Fibroblast of lung (primary cell): Measurements from ENCODE around the gene SUPT4H1. TPM values are rescaled to one million over a fixed set of nuclear protein-coding genes. Genes with fewer than 3 reads are reported as not detected.

Experiments
- DNase-seq, 2 donors: peaks; one replicate each; pipeline versions ENCODE4 v3.0.0 to v3.0.0-alpha.2; 2010; ENCODE audit warnings: low read depth in 2 of 2
- H2AFZ ChIP-seq: 2 replicates; pipeline ENCODE4 v1.5.1; 2012; ENCODE audit warnings: low read length, control low read depth, inconsistent platforms
- H3K27ac ChIP-seq: 2 replicates; pipeline ENCODE4 v1.5.1; 2011; ENCODE audit warnings: low read length, control low read depth; ENCODE audit not compliant: insufficient read depth
- H3K27me3 ChIP-seq: 2 replicates; pipeline ENCODE4 v1.5.1; 2011; ENCODE audit warnings: mild to moderate bottlenecking, low read length; ENCODE audit not compliant: control insufficient read depth, insufficient read depth
- H3K36me3 ChIP-seq: 2 replicates; pipeline ENCODE4 v1.5.1; 2011; ENCODE audit warnings: low read length; ENCODE audit not compliant: control insufficient read depth, insufficient read depth
- H3K4me1 ChIP-seq: 2 replicates; pipeline ENCODE4 v1.5.1; 2011; ENCODE audit warnings: low read length; ENCODE audit not compliant: control insufficient read depth, insufficient read depth; ENCODE audit errors: extremely low read depth
- H3K4me2 ChIP-seq: 2 replicates; pipeline ENCODE4 v1.5.1; 2011; ENCODE audit warnings: low read length, control low read depth; ENCODE audit not compliant: insufficient read depth; ENCODE audit errors: extremely low read depth
- H3K4me3 ChIP-seq, 4 experiments: fragments of 200-600 bp in 1 of 4; sonication (generic) in 1 of 4; replicated peaks in 1 of 4; 2 replicates each; pipeline ENCODE4 v1.5.1; 2011 to 2016; ENCODE audit warnings: low read length in 4 of 4, low read depth in 3 of 4, mild to moderate bottlenecking in 3 of 4, control low read depth in 2 of 4, inconsistent platforms in 1 of 4, mixed read lengths in 1 of 4; ENCODE audit not compliant: insufficient read depth in 1 of 4; ENCODE audit errors: control extremely low read depth in 1 of 4
- H3K79me2 ChIP-seq: 2 replicates; pipeline ENCODE4 v1.5.1; 2012; ENCODE audit warnings: mild to moderate bottlenecking, low read length, inconsistent platforms; ENCODE audit not compliant: control insufficient read depth, insufficient read depth
- H3K9ac ChIP-seq: 2 replicates; pipeline ENCODE4 v1.5.1; 2011; ENCODE audit warnings: mild to moderate bottlenecking, low read length, control low read depth; ENCODE audit not compliant: insufficient read depth
- H3K9me3 ChIP-seq: 2 replicates; pipeline ENCODE4 v1.5.1; 2012; ENCODE audit warnings: low read depth, low read length; ENCODE audit not compliant: control insufficient read depth, insufficient read depth
- H4K20me1 ChIP-seq: 2 replicates; pipeline ENCODE4 v1.5.1; 2011; ENCODE audit warnings: low read length; ENCODE audit not compliant: control insufficient read depth, insufficient read depth; ENCODE audit errors: extremely low read depth
- EZH2 ChIP-seq: IDR thresholded peaks from 2 replicates; pipeline ENCODE4 v1.5.1; 2012; ENCODE audit warnings: low read length, control low read depth, mild to moderate bottlenecking; ENCODE audit errors: missing control alignments
- polyA plus RNA-seq, 2 donors: library from polyadenylated mRNA; depleted of rRNA in 1 of 2; stranded (reverse) in 1 of 2; unstranded in 1 of 2; fragments of >200 nt; gene quantifications; 2 replicates each; pipeline ENCODE4 v1.2.1, GENCODE V29; 2011 to 2012; ENCODE audit warnings: missing spikeins in 1 of 2
- total RNA-seq: library from RNA; depleted of rRNA; stranded (reverse); fragments of >200 nt; gene quantifications from 2 replicates; pipeline ENCODE4 v1.2.1, GENCODE V29; 2014
- TF ChIP-seq, protein P1 (sequence below), 2 donors: IDR thresholded peaks in 1 of 2; conservative IDR thresholded peaks in 1 of 2; 1 replicate in 1 of 2; 2 replicates in 1 of 2; pipeline ENCODE4 v1.5.1; 2011 to 2012; ENCODE audit warnings: low read length in 2 of 2, control low read depth in 1 of 2, inconsistent platforms in 1 of 2, low read depth in 1 of 2, mild to moderate bottlenecking in 1 of 2

Gene SUPT4H1
- total and polyA plus RNA-seq, 2 donors (not counting 1 experiment from before 2014, with no cell fraction given) = 41.9 to 207 TPM

- no peak overlapping the region for H3K9ac ChIP-seq
- H3K79me2 ChIP-seq = no peaks in the 10 kb centered on the region
Observed at GRCh38 chr17:58357312-58358297, 5.6 kb upstream of the SUPT4H1 start.

DNA sequence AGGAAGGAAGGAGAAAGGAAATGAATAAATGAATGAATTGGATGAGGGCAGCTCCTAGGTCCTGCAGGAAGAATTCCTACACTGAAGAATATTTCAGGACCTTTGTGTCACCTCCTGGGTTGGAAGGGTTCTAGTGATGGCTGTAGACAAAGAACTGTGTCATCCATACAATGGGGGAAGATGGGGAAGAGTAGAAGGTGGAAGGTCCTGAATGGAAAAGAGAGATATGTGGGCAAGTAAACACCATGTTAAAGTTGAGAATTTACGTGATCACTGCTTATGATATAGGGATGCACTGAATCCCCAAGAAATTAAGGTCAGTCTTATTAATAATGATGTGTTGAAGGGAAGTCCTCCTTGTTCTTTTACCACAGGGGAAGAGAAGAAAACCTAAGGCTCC lies 4.2 kb upstream of the SUPT4H1 start:
- Histone ChIP-seq H3K79me2 (peaks cover 7% of the 10 kb centered on the region), H3K9me3 (no peaks in the 10 kb centered on the region), H4K20me1 (no peaks in the 10 kb centered on the region), H3K4me1 (peaks cover 3% of the 10 kb centered on the region), H3K36me3 (no peaks in the 10 kb centered on the region), H2AFZ (no peak overlapping the region), H3K27me3 (no peaks in the 10 kb centered on the region), H3K27ac (no peak overlapping the region), H3K4me3 (no peak overlapping the region), H3K4me2 (no peak overlapping the region), H3K9ac (no peak overlapping the region)
- no peak for DNase-seq
- no peak for TF ChIP-seq EZH2
- TF ChIP-seq, protein P1, sequence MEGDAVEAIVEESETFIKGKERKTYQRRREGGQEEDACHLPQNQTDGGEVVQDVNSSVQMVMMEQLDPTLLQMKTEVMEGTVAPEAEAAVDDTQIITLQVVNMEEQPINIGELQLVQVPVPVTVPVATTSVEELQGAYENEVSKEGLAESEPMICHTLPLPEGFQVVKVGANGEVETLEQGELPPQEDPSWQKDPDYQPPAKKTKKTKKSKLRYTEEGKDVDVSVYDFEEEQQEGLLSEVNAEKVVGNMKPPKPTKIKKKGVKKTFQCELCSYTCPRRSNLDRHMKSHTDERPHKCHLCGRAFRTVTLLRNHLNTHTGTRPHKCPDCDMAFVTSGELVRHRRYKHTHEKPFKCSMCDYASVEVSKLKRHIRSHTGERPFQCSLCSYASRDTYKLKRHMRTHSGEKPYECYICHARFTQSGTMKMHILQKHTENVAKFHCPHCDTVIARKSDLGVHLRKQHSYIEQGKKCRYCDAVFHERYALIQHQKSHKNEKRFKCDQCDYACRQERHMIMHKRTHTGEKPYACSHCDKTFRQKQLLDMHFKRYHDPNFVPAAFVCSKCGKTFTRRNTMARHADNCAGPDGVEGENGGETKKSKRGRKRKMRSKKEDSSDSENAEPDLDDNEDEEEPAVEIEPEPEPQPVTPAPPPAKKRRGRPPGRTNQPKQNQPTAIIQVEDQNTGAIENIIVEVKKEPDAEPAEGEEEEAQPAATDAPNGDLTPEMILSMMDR (conservative IDR thresholded peaks at IDR 0.05 in 1 of 2, IDR thresholded peaks at IDR 0.05 in 1 of 2; ENCODE audit: low read depth in 1 of 2, low read length in 2 of 2) = no peak

More at GRCh38 chr17:58357312-58358297, 5.6 kb upstream of the SUPT4H1 start:
- TF ChIP-seq, protein P1 (conservative IDR thresholded peaks at IDR 0.05 in 1 of 2, IDR thresholded peaks at IDR 0.05 in 1 of 2; ENCODE audit: low read depth in 1 of 2, low read length in 2 of 2) = no peak
- TF ChIP-seq EZH2 = no peak
- Histone ChIP-seq H3K4me3 (no peak overlapping the region), H2AFZ (no peak overlapping the region), H4K20me1 (no peaks in the 10 kb centered on the region), H3K36me3 (no peaks in the 10 kb centered on the region), H3K4me1 (peaks cover 2% of the 10 kb centered on the region), H3K9me3 (no peaks in the 10 kb centered on the region), H3K4me2 (no peak overlapping the region), H3K27me3 (no peaks in the 10 kb centered on the region), H3K27ac (no peak overlapping the region)
- no peak for DNase-seq

GRCh38 chr17:58354541-58355216 lies 2.7 kb upstream of the SUPT4H1 start:
- Histone ChIP-seq H3K4me1 (peaks cover 4% of the 10 kb centered on the region), H3K79me2 (peaks cover 11% of the 10 kb centered on the region), H3K9ac (no peak overlapping the region), H3K36me3 (peaks cover 1% of the 10 kb centered on the region), H3K9me3 (no peaks in the 10 kb centered on the region), H2AFZ (no peak overlapping the region), H4K20me1 (no peaks in the 10 kb centered on the region), H3K27me3 (no peaks in the 10 kb centered on the region), H3K27ac (no peak overlapping the region), H3K4me2 (no peak overlapping the region), H3K4me3 (no peak overlapping the region)
- TF ChIP-seq, protein P1 (conservative IDR thresholded peaks at IDR 0.05 in 1 of 2, IDR thresholded peaks at IDR 0.05 in 1 of 2; ENCODE audit: low read depth in 1 of 2, low read length in 2 of 2) = no peak
- TF ChIP-seq EZH2 = no peak
- DNase-seq = no peak
